OCI-LY3 (cell line): ENCODE data around the gene CYBC1.

Source experiments
- H2AFZ ChIP-seq: fragments of 200-600, 300-600 bp; shearing (Covaris generic); 2 replicates; pipeline ENCODE4 v1.6.0; 2014; ENCODE audit warnings: antibody characterized with exemption, low read depth, low read length
- H3K27ac ChIP-seq: fragments of 200-600, 300-600 bp; sonication (generic); 2 replicates; pipeline ENCODE4 v1.5.1; 2014; ENCODE audit warnings: mild to moderate bottlenecking, low read length, moderate library complexity, mixed read lengths
- H3K27me3 ChIP-seq: fragments of 200-600, 300-600 bp; sonication (generic); 2 replicates; pipeline ENCODE4 v1.6.1; 2014; ENCODE audit warnings: low read depth, low read length, mixed read lengths
- H3K36me3 ChIP-seq: fragments of 200-600, 300-600 bp; sonication (generic); replicated peaks from 2 replicates; pipeline ENCODE3; 2014; ENCODE audit warnings: low read depth, low read length, mixed read lengths
- H3K4me1 ChIP-seq: fragments of 300-600, 200-600 bp; sonication (generic); 2 replicates; pipeline ENCODE4 v1.6.1; 2014; ENCODE audit warnings: low read length, mixed read lengths
- H3K4me2 ChIP-seq: fragments of 200-600, 300-600 bp; sonication (generic); 2 replicates; pipeline ENCODE4 v1.6.1; 2014; ENCODE audit warnings: low read length, mixed read lengths
- H3K4me3 ChIP-seq: fragments of 300-600, 200-600 bp; sonication (generic); 2 replicates; pipeline ENCODE4 v1.5.1; 2014; ENCODE audit warnings: antibody characterized with exemption, mild to moderate bottlenecking, low read length, moderate library complexity
- H3K79me2 ChIP-seq: fragments of 300-600, 200-600 bp; shearing (Covaris generic); 2 replicates; pipeline ENCODE4 v1.6.1; 2014; ENCODE audit warnings: mild to moderate bottlenecking, low read length, mixed read lengths
- H3K9ac ChIP-seq: fragments of 300-600, 200-600 bp; shearing (Covaris generic); 2 replicates; pipeline ENCODE4 v1.6.0; 2014; ENCODE audit warnings: mild to moderate bottlenecking, low read length, moderate library complexity
- H3K9me3 ChIP-seq: fragments of 200-600, 300-600 bp; shearing (Covaris generic); 2 replicates; pipeline ENCODE4 v1.6.1; 2014; ENCODE audit warnings: low read length, mixed read lengths; ENCODE audit not compliant: insufficient read depth
- H4K20me1 ChIP-seq: fragments of 200-600, 300-600 bp; sonication (generic); 2 replicates; pipeline ENCODE4 v1.6.1; 2016; ENCODE audit warnings: low read length, mixed read lengths; ENCODE audit not compliant: insufficient read depth
- EZH2phosphoT487 ChIP-seq: fragments of 200-600 bp; shearing (Covaris generic); IDR thresholded peaks from 2 replicates; pipeline ENCODE4 v1.6.1; 2018; ENCODE audit warnings: antibody characterized with exemption, mixed run types, low read depth
- TF ChIP-seq, protein P1 (sequence below): fragments of 200-600, 300-600 bp; sonication (generic); IDR thresholded peaks from 2 replicates; pipeline ENCODE4 v1.5.1; 2014; ENCODE audit warnings: antibody characterized with exemption, low read length, low read depth

Gene CYBC1

GRCh38 chr17:82450357-82451106 lies at the start of gene CYBC1:
Gene CYBC1, minus strand, starts transcription at chr17:82450752. Its CDS starts 1,498 bp downstream, at chr17:82449254.
- Histone ChIP-seq H3K79me2 (peaks cover 41% of the 10 kb centered on the region), H3K4me3 (peak within 1 kb of the TSS; percentile 81), H3K27me3 (no peaks in the 10 kb centered on the region), H3K36me3 (peaks cover 26% of the 10 kb centered on the region), H3K4me1 (peaks cover 20% of the 10 kb centered on the region), H2AFZ (peak within 1 kb of the TSS; percentile 47; the same call in 1 of the 2 replicates), H4K20me1 (peaks cover 19% of the 10 kb centered on the region), H3K9me3 (no peaks in the 10 kb centered on the region), H3K27ac (peak within 1 kb of the TSS; percentile 97), H3K9ac (peak within 1 kb of the TSS; percentile 89), H3K4me2 (peak within 1 kb of the TSS; percentile 100)
- no peak for TF ChIP-seq EZH2phosphoT487
- TF ChIP-seq, protein P1, sequence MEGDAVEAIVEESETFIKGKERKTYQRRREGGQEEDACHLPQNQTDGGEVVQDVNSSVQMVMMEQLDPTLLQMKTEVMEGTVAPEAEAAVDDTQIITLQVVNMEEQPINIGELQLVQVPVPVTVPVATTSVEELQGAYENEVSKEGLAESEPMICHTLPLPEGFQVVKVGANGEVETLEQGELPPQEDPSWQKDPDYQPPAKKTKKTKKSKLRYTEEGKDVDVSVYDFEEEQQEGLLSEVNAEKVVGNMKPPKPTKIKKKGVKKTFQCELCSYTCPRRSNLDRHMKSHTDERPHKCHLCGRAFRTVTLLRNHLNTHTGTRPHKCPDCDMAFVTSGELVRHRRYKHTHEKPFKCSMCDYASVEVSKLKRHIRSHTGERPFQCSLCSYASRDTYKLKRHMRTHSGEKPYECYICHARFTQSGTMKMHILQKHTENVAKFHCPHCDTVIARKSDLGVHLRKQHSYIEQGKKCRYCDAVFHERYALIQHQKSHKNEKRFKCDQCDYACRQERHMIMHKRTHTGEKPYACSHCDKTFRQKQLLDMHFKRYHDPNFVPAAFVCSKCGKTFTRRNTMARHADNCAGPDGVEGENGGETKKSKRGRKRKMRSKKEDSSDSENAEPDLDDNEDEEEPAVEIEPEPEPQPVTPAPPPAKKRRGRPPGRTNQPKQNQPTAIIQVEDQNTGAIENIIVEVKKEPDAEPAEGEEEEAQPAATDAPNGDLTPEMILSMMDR: no peak; the same call in 1 of the 2 replicates

DNA sequence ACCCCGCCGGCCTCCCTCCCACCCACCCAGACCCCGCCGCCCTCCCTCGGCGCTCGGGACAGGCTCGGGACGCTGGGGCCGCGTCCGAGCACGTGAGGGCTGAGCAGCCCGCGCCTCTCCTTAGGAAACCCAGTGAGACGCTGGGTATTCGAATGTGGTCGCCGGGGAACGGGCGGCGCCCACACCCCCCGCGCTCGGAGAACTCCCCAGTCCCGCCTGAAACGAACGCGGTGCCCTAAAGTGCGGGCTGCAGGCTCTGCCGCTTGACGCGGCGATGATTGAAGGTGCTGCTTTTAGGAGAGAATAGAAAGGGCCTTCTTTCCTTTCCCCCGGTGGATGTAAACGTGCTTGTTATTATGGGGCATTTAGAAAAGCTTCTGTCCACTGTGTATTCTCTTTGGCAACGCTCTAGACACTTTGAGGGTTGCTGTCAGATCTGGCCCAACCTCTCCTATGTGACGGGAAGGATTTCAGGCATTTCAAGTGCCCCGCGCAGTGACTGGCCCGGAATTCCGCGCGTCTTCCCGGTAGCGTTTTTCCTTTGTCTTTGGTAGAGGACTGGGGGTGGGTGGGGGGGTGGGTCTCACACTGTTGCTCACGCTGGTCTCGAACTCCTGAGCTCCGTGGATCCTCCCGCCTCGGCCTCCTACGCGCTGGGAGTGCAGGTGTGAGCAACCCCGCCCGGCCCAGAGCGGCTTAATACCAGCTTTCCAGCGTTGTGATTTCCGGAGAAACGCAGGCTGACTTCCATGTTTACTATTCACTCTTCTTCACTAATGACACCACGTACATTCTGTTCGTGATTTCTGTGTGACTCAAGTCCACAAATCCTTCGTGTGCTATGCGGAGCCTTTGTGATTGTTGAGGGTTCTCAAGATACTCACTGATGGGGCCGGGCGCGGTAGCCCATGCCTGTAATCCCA lies 47.2 kb upstream of the CYBC1 start:
- H3K9me3 ChIP-seq: no peaks in the 10 kb centered on the region
- H3K4me1 ChIP-seq: peaks cover 11% of the 10 kb centered on the region
- no peaks in the 10 kb centered on the region for H3K36me3 ChIP-seq
- H2AFZ ChIP-seq: peak overlapping the region; percentile 82
- no peak overlapping the region for H3K27ac ChIP-seq
- peak overlapping the region; percentile 69 for H3K4me3 ChIP-seq
- H4K20me1 ChIP-seq: no peaks in the 10 kb centered on the region
- H3K79me2 ChIP-seq: no peaks in the 10 kb centered on the region
- H3K27me3 ChIP-seq: no peaks in the 10 kb centered on the region
- TF ChIP-seq EZH2phosphoT487: no peak
- TF ChIP-seq, protein P1: no peak
- no peak overlapping the region for H3K9ac ChIP-seq
- peak overlapping the region; percentile 69 for H3K4me2 ChIP-seq

GRCh38 chr17:82496529-82497434 lies 46.2 kb upstream of the CYBC1 start:
- Histone ChIP-seq H3K27me3 (no peaks in the 10 kb centered on the region), H3K27ac (no peak overlapping the region), H3K9me3 (no peaks in the 10 kb centered on the region), H3K9ac (no peak overlapping the region), H3K4me1 (peaks cover 11% of the 10 kb centered on the region), H3K36me3 (no peaks in the 10 kb centered on the region), H4K20me1 (no peaks in the 10 kb centered on the region), H3K79me2 (no peaks in the 10 kb centered on the region), H3K4me3 (peak overlapping the region; percentile 62), H2AFZ (peak overlapping the region; percentile 36; the same call in 1 of the 2 replicates), H3K4me2 (peak overlapping the region; percentile 55)
- TF ChIP-seq, protein P1: no peak
- TF ChIP-seq EZH2phosphoT487: no peak
